AG04449 (cell line): ENCODE data around the gene SPAG5.
"Not testable (repeated sequence)": the region's sequence is repeated elsewhere in the genome, so short reads cannot be mapped to it uniquely, and the experiment has no call there.

Experiments used
- CTCF ChIA-PET: fragments of 350-600 bp; formaldehyde crosslinking; extraction: SDS; loops from one replicate; lab custom pipeline; 2021; ENCODE audit warnings: antibody characterized with exemption; lab: Yijun Ruan, JAX
- POLR2A ChIA-PET: fragments of 400-600, 350-600 bp; formaldehyde crosslinking; extraction: SDS; loops from one replicate; lab custom pipeline; 2020; ENCODE audit warnings: antibody characterized with exemption, inconsistent platforms; lab: Yijun Ruan, JAX
- DNase-seq: peaks from one replicate; pipeline ENCODE4 v3.0.0-alpha.2; 2010; ENCODE audit warnings: low read depth, low spot score
- H3K4me3 ChIP-seq: 2 replicates; pipeline ENCODE4 v1.5.1; 2011; ENCODE audit warnings: low read depth, mild to moderate bottlenecking, control low read depth, low read length
- TF ChIP-seq, protein P1 (sequence below): IDR thresholded peaks from one replicate; pipeline ENCODE4 v1.5.1; 2011; ENCODE audit warnings: mild to moderate bottlenecking, moderate library complexity, low read length, control low read depth, inconsistent platforms; ENCODE audit not compliant: insufficient read depth; ENCODE audit errors: missing control alignments

SPAG5 gene

DNA sequence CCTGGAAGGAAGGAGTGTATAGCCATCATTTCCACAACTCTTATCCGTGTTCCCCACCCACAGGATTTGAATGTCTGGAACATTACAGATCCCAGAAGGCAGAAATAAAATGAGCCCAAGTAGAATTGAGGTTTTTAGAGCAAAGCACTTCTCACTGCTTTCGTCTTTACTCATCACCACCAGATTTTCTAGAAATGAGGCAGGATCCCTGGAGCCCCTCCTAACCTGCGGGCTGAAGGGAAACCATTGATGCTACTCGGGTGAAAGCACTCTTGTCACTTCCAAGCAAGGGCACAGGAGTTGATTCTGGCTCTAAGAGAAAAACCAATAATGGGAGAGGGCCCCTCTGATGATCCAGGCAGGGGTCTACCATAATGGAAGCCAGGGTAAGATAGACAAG, 19.3 kb downstream of the SPAG5 start:
- no peak for DNase-seq
- TF ChIP-seq, protein P1, sequence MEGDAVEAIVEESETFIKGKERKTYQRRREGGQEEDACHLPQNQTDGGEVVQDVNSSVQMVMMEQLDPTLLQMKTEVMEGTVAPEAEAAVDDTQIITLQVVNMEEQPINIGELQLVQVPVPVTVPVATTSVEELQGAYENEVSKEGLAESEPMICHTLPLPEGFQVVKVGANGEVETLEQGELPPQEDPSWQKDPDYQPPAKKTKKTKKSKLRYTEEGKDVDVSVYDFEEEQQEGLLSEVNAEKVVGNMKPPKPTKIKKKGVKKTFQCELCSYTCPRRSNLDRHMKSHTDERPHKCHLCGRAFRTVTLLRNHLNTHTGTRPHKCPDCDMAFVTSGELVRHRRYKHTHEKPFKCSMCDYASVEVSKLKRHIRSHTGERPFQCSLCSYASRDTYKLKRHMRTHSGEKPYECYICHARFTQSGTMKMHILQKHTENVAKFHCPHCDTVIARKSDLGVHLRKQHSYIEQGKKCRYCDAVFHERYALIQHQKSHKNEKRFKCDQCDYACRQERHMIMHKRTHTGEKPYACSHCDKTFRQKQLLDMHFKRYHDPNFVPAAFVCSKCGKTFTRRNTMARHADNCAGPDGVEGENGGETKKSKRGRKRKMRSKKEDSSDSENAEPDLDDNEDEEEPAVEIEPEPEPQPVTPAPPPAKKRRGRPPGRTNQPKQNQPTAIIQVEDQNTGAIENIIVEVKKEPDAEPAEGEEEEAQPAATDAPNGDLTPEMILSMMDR = no peak
- ChIA-PET CTCF (interaction anchor here (0.7 to 1.2 kb wide), 2 partner anchors 33 to 37 kb away, joined by 3 read pairs; no protein-coding TSS in a partner anchor), POLR2A (no interaction called here)
- H3K4me3 ChIP-seq = no peak overlapping the region

DNA sequence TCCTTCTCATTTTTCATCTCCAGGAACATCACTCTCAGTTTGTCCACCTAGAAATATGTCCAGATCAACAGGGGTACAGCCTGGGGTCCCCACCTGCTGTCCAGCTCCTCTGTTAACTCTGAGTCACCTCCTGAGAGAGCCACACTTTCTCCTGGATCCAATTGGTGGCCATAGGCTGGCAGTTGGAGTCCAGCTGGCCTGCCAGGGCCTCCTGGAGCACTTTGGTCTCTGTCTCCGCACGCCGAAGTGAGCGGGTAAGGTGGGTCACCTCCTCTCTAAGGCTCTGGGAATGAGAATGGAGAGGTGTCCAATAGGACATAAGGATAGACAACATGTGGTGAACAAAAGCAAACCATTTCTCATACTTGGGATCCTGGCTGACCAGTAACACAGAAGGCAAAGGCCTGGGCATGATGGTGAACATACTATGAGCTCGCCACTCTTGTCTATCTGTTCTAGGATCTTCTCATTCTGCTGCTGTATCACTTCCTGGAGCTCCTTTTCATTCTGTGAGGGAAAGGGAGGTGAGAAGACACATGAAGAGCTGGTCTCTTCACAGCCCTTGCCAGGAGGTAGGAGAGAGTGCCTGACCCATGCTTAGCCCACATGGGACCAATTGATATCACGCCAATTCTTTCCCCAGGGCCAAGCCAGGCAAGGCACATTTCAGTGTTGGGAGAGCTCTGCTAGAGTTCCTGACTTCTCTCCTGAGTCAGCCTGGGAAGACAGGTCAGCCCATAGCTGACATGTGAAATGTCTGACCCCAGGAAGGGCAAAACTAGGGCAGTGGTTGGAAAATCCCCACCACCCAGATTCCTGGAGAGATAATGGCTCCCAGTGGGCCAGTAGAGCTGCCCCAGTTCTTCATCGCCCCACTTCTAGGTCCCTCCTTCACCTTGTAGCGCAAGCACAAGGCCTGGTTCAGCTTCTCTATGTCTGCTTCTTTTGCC, 20.3 kb downstream of the SPAG5 start:
- ChIA-PET POLR2A (no interaction called here), CTCF (interaction anchor here (0.7 to 1.5 kb wide), 3 partner anchors 30 to 38 kb away, joined by 3 to 4 read pairs (median 3); no protein-coding TSS in a partner anchor)
- TF ChIP-seq, protein P1 = no peak
- DNase-seq = no peak
- H3K4me3 ChIP-seq = no peak overlapping the region

DNA sequence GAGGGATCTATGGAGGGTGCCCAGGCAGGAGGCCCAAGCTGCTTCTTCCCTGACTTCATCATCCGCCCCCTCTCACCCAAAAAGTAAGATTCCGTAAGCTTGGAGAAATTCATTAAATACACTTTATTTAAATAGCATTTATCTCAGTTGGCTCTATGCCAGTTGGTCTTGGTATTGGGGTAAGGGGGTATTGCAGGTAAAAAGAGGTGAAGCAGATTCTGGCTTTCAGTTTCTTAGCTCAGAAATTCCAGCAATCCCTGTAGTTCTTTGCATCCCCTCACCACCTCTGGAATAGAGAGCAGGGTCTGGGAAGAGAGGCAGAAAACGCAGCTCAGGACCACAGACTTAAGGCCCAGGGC, 21.4 kb downstream of the SPAG5 start:
- H3K4me3 ChIP-seq = no peak overlapping the region
- ChIA-PET POLR2A (interaction anchor here (1.4 kb wide), 1 partner anchor 41 kb away, joined by 3 read pairs; no protein-coding TSS in a partner anchor), CTCF (interaction anchor here (0.7 to 1.7 kb wide), 4 partner anchors 12 to 66 kb away, joined by 3 to 5 read pairs (median 4); no protein-coding TSS in a partner anchor)
- DNase-seq = no peak
- TF ChIP-seq, protein P1 = no peak

DNA sequence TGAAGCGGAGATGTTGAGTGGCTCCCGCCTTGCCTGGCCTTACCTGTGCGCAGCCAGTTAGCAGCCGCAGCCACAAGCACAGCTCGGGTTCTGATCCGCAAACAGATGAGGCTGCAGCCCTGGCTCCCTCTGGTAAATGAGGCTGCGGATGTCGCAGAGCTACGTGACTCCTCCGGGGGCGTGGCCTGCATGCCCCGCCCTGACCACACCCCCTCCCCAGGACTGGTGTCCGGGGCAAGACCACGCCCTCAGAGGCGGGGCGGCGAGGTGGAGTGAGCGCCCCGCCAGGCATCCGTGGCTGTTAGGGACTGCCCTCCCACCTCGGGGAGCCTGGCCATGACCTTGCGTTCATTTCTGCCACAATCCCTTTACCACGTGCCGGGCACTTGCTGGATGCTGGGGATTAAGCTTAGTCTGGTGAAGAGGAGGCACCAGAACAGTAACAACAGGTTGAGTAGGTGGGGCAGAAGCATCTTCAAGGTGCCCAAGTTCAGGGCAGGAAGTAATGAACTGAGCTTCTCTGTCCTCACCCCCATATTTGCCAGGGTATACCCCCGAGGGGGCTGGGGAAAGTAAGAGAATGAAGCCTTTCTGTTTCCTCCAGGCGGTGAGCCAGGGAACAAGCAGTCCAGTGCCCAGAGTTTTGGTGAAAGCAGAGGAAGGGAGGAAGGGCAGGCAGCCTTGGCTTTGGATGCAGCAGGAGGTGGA, 21.9 kb downstream of the SPAG5 start, which contains the start of gene ALDOC:
TSS of gene ALDOC (minus strand) at position 138 of the 708 bp plus-strand sequence. CDS start 1,363 bp downstream, outside the sequence.
- CTCF ChIA-PET = interaction anchor here (0.7 to 1.7 kb wide), 4 partner anchors 13 to 67 kb away, joined by 3 to 5 read pairs (median 4); no protein-coding TSS in a partner anchor
- DNase-seq = peak; percentile 51
- POLR2A ChIA-PET = interaction anchor here (1.4 kb wide), 1 partner anchor 41 kb away, joined by 3 read pairs; no protein-coding TSS in a partner anchor
- peak within 1 kb of the TSS; percentile 55 for H3K4me3 ChIP-seq
- TF ChIP-seq, protein P1 = no peak

DNA sequence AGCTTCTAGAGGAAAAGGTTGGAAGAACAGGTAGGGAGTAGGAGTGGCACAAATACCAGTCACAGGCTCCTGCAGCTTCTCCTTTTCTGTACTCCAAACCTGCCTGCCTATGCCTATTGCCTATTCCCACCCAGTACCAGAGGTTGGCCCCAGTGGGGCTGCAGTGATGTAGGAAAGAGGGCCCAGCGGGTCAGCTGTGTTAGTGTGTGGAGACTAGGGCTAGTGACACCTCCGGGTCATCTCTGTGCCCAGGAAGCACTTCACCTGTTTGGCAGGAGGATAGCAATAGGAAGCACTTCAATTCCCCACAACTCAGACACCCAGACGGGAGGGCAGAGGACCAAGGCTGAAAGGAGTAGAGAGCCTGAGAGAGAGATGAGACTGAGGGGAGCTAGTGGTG, 22.8 kb downstream of the SPAG5 start:
- DNase-seq, POLR2A ChIA-PET: not testable (repeated sequence)
- CTCF ChIA-PET = interaction anchor here (1.2 kb wide), 1 partner anchor 25 kb away, joined by 4 read pairs; no protein-coding TSS in a partner anchor
- H3K4me3 ChIP-seq = peak overlapping the region; percentile 25

DNA sequence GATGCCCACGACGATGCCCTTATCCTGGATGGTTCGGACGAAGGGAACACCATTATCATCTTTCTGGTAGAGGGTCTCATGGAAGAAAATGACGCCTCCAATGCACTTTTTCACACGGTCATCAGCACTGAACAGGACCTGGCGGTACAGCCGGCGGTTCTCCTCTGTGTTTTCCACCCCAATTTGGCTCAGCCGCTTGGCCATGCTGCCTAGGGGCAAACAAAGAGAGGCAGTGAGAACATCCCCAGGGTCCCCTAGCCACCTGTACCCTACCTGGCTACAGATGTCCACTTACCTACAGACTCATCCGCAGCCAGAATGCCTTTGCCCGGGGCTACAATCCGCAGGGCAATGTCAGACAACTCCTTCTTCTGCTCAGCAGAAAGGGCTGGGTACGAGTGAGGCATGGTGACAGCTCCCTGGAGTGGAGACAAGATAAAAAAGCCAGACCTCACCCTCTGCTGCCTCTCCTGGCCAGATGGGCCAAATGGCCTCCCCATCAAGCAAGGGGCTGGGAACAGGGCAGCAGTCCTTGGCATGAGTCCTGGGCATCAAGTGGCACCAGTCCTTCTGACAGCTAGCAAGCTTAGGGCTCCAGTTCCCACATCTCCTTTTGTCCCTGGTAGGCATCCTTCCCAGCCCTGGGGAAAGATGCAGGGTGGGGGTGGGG, 23.6 kb downstream of the SPAG5 start:
- DNase-seq = no peak
- no peak overlapping the region for H3K4me3 ChIP-seq
- TF ChIP-seq, protein P1 = no peak
- POLR2A ChIA-PET = no interaction called here
- CTCF ChIA-PET = interaction anchor here (1.2 kb wide), 1 partner anchor 24 kb away, joined by 4 read pairs; no protein-coding TSS in a partner anchor
